Effector memory CD4-positive, alpha-beta T cell (primary cell): ENCODE measurements around the gene TMEM147.

Experiments
- DNase-seq, 3 donors: peaks; one replicate each; pipeline ENCODE4 v3.0.0-alpha.2; 2020
- H3K27ac ChIP-seq: 2 replicates; pipeline ENCODE4 v1.7.0; 2013; ENCODE audit warnings: mild to moderate bottlenecking, low read length, moderate library complexity; ENCODE audit not compliant: insufficient read depth, poor library complexity, severe bottlenecking
- H3K27me3 ChIP-seq: replicated peaks from 2 replicates; pipeline ENCODE4 v1.7.0; 2013; ENCODE audit warnings: mild to moderate bottlenecking, low read length; ENCODE audit not compliant: insufficient read depth, control insufficient read depth, poor library complexity, severe bottlenecking
- H3K36me3 ChIP-seq: 2 replicates; pipeline ENCODE4 v1.7.0; 2013; ENCODE audit warnings: mild to moderate bottlenecking, low read length, moderate library complexity; ENCODE audit not compliant: control insufficient read depth, insufficient read depth
- H3K4me1 ChIP-seq: 2 replicates; pipeline ENCODE4 v1.7.0; 2013; ENCODE audit warnings: low read length, mild to moderate bottlenecking; ENCODE audit not compliant: control insufficient read depth, insufficient read depth, poor library complexity, severe bottlenecking
- H3K4me3 ChIP-seq: 2 replicates; pipeline ENCODE4 v1.7.0; 2013; ENCODE audit warnings: low read length, low read depth, mild to moderate bottlenecking; ENCODE audit not compliant: insufficient read depth, poor library complexity, severe bottlenecking
- H3K9me3 ChIP-seq: 2 replicates; pipeline ENCODE4 v1.7.0; 2013; ENCODE audit warnings: mild to moderate bottlenecking, low read length, moderate library complexity; ENCODE audit not compliant: control insufficient read depth
- total RNA-seq, 3 donors: gene quantifications; one replicate each; lab custom pipeline; 2026; lab: John Stamatoyannopoulos, UW

Gene TMEM147
- total RNA-seq: 15.4 to 27.8 (median 18.4) reads per million in 3 donors

- DNase-seq: peak; percentile 53 to 61 (median 57)
- H3K4me1 ChIP-seq: peaks cover 20% of the 10 kb centered on the region
- H3K36me3 ChIP-seq: no peaks in the 10 kb centered on the region
- H3K9me3 ChIP-seq: no peaks in the 10 kb centered on the region
- no peaks in the 10 kb centered on the region for H3K27me3 ChIP-seq
- peak within 1 kb of the TSS; percentile 88 for H3K4me3 ChIP-seq
- peak within 1 kb of the TSS; percentile 76 for H3K27ac ChIP-seq
Observed at GRCh38 chr19:35545001-35545854, at the start of gene TMEM147. TMEM147 (plus strand) TSS chr19:35545626; CDS start chr19:35545740, 114 bp downstream.

GRCh38 chr19:35497406-35497805 is 48.0 kb upstream of the TMEM147 start:
- DNase-seq: no peak
- no peak overlapping the region for H3K27ac ChIP-seq
- H3K4me1 ChIP-seq: peaks cover 4% of the 10 kb centered on the region
- H3K4me3 ChIP-seq: no peak overlapping the region
- H3K27me3 ChIP-seq: no peaks in the 10 kb centered on the region
- H3K36me3 ChIP-seq: no peaks in the 10 kb centered on the region
- H3K9me3 ChIP-seq: no peaks in the 10 kb centered on the region

- no peaks in the 10 kb centered on the region for H3K9me3 ChIP-seq
- H3K36me3 ChIP-seq: no peaks in the 10 kb centered on the region
- no peak for DNase-seq
- H3K27me3 ChIP-seq: no peaks in the 10 kb centered on the region
- peaks cover 4% of the 10 kb centered on the region for H3K4me1 ChIP-seq
- H3K4me3 ChIP-seq: no peak overlapping the region
- no peak overlapping the region for H3K27ac ChIP-seq
Observed at GRCh38 chr19:35498220-35498619, 47.2 kb upstream of the TMEM147 start.

- peaks cover 4% of the 10 kb centered on the region for H3K4me1 ChIP-seq
- H3K36me3 ChIP-seq: no peaks in the 10 kb centered on the region
- H3K27me3 ChIP-seq: no peaks in the 10 kb centered on the region
- H3K9me3 ChIP-seq: no peaks in the 10 kb centered on the region
- H3K4me3 ChIP-seq: no peak overlapping the region
- no peak overlapping the region for H3K27ac ChIP-seq
- DNase-seq: no peak
Observed at GRCh38 chr19:35498984-35499527, 46.4 kb upstream of the TMEM147 start.

- Histone ChIP-seq H3K9me3 (no peaks in the 10 kb centered on the region), H3K4me3 (no peak overlapping the region), H3K36me3 (no peaks in the 10 kb centered on the region), H3K4me1 (no peaks in the 10 kb centered on the region), H3K27ac (no peak overlapping the region), H3K27me3 (no peaks in the 10 kb centered on the region)
- DNase-seq: no peak
Observed at GRCh38 chr19:35500611-35501010, 44.8 kb upstream of the TMEM147 start.

GRCh38 chr19:35501684-35502083 is 43.7 kb upstream of the TMEM147 start:
- Histone ChIP-seq H3K36me3 (no peaks in the 10 kb centered on the region), H3K27ac (no peak overlapping the region), H3K9me3 (no peaks in the 10 kb centered on the region), H3K4me3 (no peak overlapping the region), H3K27me3 (no peaks in the 10 kb centered on the region), H3K4me1 (no peaks in the 10 kb centered on the region)
- DNase-seq: no peak

- Histone ChIP-seq H3K9me3 (no peaks in the 10 kb centered on the region), H3K27ac (no peak overlapping the region), H3K4me3 (no peak overlapping the region), H3K4me1 (no peaks in the 10 kb centered on the region), H3K27me3 (no peaks in the 10 kb centered on the region), H3K36me3 (no peaks in the 10 kb centered on the region)
- DNase-seq: no peak
Observed at GRCh38 chr19:35502751-35503150, 42.7 kb upstream of the TMEM147 start.

- Histone ChIP-seq H3K4me3 (no peak overlapping the region), H3K27me3 (no peaks in the 10 kb centered on the region), H3K9me3 (no peaks in the 10 kb centered on the region), H3K4me1 (peaks cover 16% of the 10 kb centered on the region), H3K36me3 (no peaks in the 10 kb centered on the region), H3K27ac (no peak overlapping the region)
- no peak for DNase-seq
Observed at GRCh38 chr19:35506011-35506410, 39.4 kb upstream of the TMEM147 start.

GRCh38 chr19:35507561-35507960 is 37.9 kb upstream of the TMEM147 start:
- H3K27ac ChIP-seq: no peak overlapping the region
- no peaks in the 10 kb centered on the region for H3K9me3 ChIP-seq
- no peaks in the 10 kb centered on the region for H3K27me3 ChIP-seq
- H3K36me3 ChIP-seq: no peaks in the 10 kb centered on the region
- peaks cover 16% of the 10 kb centered on the region for H3K4me1 ChIP-seq
- H3K4me3 ChIP-seq: no peak overlapping the region
- DNase-seq: no peak

GRCh38 chr19:35508129-35508528 is 37.3 kb upstream of the TMEM147 start:
- no peak for DNase-seq
- H3K27me3 ChIP-seq: no peaks in the 10 kb centered on the region
- no peak overlapping the region for H3K27ac ChIP-seq
- no peaks in the 10 kb centered on the region for H3K36me3 ChIP-seq
- no peaks in the 10 kb centered on the region for H3K9me3 ChIP-seq
- peaks cover 16% of the 10 kb centered on the region for H3K4me1 ChIP-seq
- no peak overlapping the region for H3K4me3 ChIP-seq
